ENCODE data around the gene ZNF784.

ZNF784 gene

DNA sequence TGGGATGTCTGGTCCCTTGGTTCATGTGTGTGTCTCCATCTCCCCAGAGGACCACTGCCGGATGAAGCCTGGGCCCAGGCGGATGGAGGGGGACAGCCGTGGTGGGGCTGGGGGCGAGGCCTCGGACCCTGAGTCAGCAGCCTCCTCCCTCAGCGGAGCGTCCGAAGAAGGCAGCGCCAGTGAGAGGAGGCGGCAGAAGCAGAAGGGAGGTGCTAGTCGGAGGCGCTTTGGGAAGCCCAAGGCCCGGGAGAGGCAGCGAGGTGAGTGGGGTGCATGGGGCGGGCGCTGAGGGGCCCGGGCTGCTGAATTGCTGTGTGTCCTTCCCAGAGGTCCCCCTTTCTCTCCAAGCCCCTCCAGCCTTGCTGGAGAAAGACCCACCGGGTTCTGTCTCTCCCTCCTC, 26.9 kb upstream of the ZNF784 start:
- H3K79me2 ChIP-seq = peaks cover 11% of the 10 kb centered on the region
- TF ChIP-seq, protein P1, sequence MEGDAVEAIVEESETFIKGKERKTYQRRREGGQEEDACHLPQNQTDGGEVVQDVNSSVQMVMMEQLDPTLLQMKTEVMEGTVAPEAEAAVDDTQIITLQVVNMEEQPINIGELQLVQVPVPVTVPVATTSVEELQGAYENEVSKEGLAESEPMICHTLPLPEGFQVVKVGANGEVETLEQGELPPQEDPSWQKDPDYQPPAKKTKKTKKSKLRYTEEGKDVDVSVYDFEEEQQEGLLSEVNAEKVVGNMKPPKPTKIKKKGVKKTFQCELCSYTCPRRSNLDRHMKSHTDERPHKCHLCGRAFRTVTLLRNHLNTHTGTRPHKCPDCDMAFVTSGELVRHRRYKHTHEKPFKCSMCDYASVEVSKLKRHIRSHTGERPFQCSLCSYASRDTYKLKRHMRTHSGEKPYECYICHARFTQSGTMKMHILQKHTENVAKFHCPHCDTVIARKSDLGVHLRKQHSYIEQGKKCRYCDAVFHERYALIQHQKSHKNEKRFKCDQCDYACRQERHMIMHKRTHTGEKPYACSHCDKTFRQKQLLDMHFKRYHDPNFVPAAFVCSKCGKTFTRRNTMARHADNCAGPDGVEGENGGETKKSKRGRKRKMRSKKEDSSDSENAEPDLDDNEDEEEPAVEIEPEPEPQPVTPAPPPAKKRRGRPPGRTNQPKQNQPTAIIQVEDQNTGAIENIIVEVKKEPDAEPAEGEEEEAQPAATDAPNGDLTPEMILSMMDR (IDR thresholded peaks at IDR 0.05) = no peak

DNA sequence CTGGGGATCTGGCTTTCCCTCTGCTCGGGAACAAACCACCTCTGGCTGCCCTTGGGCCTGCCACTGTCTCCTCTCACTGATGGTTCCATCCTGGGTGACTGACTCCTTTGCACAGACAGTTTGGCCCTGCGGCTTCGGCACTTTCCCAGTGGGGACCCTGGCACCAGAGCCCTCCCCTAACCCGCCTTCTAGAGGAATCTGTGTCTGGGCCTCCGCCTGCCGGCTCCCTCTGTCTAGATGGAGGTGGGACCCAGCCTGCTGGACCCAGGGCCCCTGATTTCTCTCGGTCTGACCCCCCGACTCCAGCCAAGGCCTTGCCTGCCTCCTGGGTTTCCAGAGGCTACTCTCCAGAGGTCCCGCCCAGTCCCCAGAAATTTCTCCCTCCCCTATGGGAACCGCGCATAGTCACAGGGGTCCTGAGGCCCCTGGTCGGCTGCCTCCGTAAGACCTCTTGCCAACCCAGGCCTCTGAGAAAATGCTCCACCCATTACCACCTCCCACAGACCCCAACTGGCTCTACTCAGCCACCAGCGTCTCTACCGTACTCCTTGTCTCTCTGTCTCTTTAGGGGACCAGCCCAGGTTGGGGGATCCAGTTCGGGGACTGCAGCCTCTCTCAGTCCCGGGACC, 26.4 kb upstream of the ZNF784 start:
- no peak overlapping the region for H3K4me2 ChIP-seq (ENCODE audit: low read length)
- H2AFZ ChIP-seq = no peak overlapping the region
- H3K27ac ChIP-seq = no peak overlapping the region
- H3K27me3 ChIP-seq (ENCODE audit: control insufficient read depth, insufficient read depth, low read length) = no peaks in the 10 kb centered on the region
- H3K9ac ChIP-seq = no peak overlapping the region
- TF ChIP-seq, protein P1 (IDR thresholded peaks at IDR 0.05) = no peak
- H3K4me1 ChIP-seq = peaks cover 10% of the 10 kb centered on the region
- H3K4me3 ChIP-seq (ENCODE audit: low read depth, low read length) = no peak overlapping the region
- peaks cover 6% of the 10 kb centered on the region for H3K79me2 ChIP-seq
- no peaks in the 10 kb centered on the region for H3K9me3 ChIP-seq (ENCODE audit: control insufficient read depth, low read length)
- H3K36me3 ChIP-seq (ENCODE audit: control insufficient read depth, insufficient read depth, low read length) = no peaks in the 10 kb centered on the region

More for the DNA sequence above, 26.9 kb upstream of the ZNF784 start:
- Histone ChIP-seq H3K27me3 (ENCODE audit: control insufficient read depth, insufficient read depth, low read length) (no peaks in the 10 kb centered on the region), H3K4me1 (peaks cover 13% of the 10 kb centered on the region), H3K4me3 (ENCODE audit: low read depth, low read length) (no peak overlapping the region), H3K9ac (no peak overlapping the region), H3K4me2 (ENCODE audit: low read length) (no peak overlapping the region), H3K9me3 (ENCODE audit: control insufficient read depth, low read length) (no peaks in the 10 kb centered on the region), H2AFZ (no peak overlapping the region), H3K36me3 (ENCODE audit: control insufficient read depth, insufficient read depth, low read length) (no peaks in the 10 kb centered on the region), H3K27ac (no peak overlapping the region)

GRCh38 chr19:55650126-55650557, 25.8 kb upstream of the ZNF784 start:
- H3K9me3 ChIP-seq (ENCODE audit: control insufficient read depth, low read length) = no peaks in the 10 kb centered on the region

DNA sequence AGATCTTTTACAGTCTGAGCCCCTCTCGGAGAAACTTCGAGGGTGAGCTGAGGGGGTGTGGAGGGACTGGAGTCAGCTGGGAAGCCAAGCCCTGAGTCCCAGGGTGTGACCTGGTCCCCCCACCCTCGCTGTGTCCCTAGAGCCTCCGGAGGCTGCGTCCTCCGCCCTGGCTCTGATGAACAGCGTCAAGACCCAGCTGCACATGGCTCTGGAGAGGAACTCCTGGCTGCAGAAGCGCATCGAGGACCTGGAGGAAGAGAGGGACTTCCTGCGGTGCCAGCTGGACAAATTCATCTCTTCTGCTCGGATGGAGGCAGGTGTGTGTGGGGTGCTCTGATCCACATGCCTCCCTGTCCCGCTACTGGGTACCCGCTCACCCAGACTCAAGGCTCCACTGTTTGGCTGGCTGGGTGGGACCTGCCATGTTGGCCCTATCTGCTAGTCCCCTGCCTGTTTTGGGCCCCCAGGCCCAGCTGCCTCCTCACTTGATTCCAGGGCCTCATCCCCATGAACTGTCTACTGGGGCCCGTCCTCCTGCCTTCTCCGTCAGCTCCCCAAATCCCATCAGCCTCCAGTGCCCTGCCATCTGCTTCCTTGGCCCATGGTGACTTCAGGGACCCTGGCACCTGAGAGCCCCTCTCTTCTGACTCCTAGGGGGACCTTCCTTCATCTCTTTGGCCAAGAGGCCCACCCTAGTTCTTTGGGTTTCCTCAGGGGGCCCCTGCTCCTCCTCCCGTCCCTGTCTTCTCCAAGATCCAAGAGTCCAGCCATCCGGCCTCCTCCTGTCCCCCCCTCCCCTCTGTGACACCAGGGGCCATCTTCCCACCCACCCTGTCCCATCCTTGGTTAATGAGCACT, 25.1 kb upstream of the ZNF784 start:
- H3K4me1 ChIP-seq = peaks cover 13% of the 10 kb centered on the region
- no peaks in the 10 kb centered on the region for H3K36me3 ChIP-seq (ENCODE audit: control insufficient read depth, insufficient read depth, low read length)
- peak overlapping the region; percentile 8 for H3K4me2 ChIP-seq (ENCODE audit: low read length)
- H3K9ac ChIP-seq = no peak overlapping the region
- no peak overlapping the region for H2AFZ ChIP-seq
- H3K4me3 ChIP-seq (ENCODE audit: low read depth, low read length) = peak overlapping the region; percentile 89
- H3K79me2 ChIP-seq = peaks cover 2% of the 10 kb centered on the region
- no peaks in the 10 kb centered on the region for H3K27me3 ChIP-seq (ENCODE audit: control insufficient read depth, insufficient read depth, low read length)
- TF ChIP-seq, protein P1 (IDR thresholded peaks at IDR 0.05) = no peak
- no peak overlapping the region for H3K27ac ChIP-seq
- no peaks in the 10 kb centered on the region for H3K9me3 ChIP-seq (ENCODE audit: control insufficient read depth, low read length)

More at GRCh38 chr19:55650126-55650557, 25.8 kb upstream of the ZNF784 start:
- Histone ChIP-seq H2AFZ (no peak overlapping the region), H3K79me2 (peaks cover 3% of the 10 kb centered on the region), H3K27me3 (ENCODE audit: control insufficient read depth, insufficient read depth, low read length) (no peaks in the 10 kb centered on the region), H3K9ac (no peak overlapping the region), H3K4me2 (ENCODE audit: low read length) (no peak overlapping the region), H3K4me1 (peaks cover 10% of the 10 kb centered on the region), H3K27ac (no peak overlapping the region), H3K4me3 (ENCODE audit: low read depth, low read length) (no peak overlapping the region), H3K36me3 (ENCODE audit: control insufficient read depth, insufficient read depth, low read length) (no peaks in the 10 kb centered on the region)
- TF ChIP-seq, protein P1 (IDR thresholded peaks at IDR 0.05) = no peak

Measured in parathyroid adenoma (tissue), 2 donors.